VCaP (cell line): ENCODE measurements around the gene ZNF573.
"Not testable (repeated sequence)": the region's sequence is repeated elsewhere in the genome, so short reads cannot be mapped to it uniquely, and the experiment has no call there.

ENCODE experiments used
- H3K27ac ChIP-seq: fragments of 450-650 bp; 2 replicates; pipeline ENCODE4 v1.5.1; 2017
- TF ChIP-seq, protein P1 (sequence below): fragments of 450-650 bp; conservative IDR thresholded peaks from 2 replicates; pipeline ENCODE4 v1.5.1; 2017; ENCODE audit warnings: mild to moderate bottlenecking, moderate library complexity

ZNF573 gene

DNA sequence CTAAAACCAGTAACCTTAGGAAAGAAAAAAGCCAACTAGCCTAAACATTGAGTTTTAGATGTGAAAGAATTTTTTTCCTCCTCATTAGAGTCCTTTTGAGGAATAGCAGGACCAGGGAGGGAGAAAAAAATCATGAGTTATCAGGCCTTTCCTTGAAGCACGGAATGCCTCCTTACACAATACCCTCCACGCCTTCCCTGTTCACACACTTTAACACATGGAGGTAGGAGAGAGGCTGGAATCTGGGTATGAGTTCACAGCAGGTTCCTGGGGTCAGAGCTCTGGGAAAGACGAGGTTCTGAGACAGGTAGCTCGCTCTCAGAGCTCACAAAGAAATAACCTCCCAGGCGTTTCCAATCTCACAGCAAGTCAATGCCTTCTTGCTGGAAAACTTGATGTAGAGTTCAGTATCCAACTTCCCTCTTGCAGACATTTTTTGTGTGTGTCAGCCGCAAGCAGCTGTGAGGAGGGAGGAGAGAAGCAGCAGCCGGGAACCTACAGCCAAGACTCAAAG is 716 bp downstream of the ZNF573 start:
- peak overlapping the region; percentile 85 for H3K27ac ChIP-seq
- TF ChIP-seq, protein P1, sequence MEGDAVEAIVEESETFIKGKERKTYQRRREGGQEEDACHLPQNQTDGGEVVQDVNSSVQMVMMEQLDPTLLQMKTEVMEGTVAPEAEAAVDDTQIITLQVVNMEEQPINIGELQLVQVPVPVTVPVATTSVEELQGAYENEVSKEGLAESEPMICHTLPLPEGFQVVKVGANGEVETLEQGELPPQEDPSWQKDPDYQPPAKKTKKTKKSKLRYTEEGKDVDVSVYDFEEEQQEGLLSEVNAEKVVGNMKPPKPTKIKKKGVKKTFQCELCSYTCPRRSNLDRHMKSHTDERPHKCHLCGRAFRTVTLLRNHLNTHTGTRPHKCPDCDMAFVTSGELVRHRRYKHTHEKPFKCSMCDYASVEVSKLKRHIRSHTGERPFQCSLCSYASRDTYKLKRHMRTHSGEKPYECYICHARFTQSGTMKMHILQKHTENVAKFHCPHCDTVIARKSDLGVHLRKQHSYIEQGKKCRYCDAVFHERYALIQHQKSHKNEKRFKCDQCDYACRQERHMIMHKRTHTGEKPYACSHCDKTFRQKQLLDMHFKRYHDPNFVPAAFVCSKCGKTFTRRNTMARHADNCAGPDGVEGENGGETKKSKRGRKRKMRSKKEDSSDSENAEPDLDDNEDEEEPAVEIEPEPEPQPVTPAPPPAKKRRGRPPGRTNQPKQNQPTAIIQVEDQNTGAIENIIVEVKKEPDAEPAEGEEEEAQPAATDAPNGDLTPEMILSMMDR: no peak

- TF ChIP-seq, protein P1: no peak
Observed at GRCh38 chr19:37770985-37771384, 8.4 kb downstream of the ZNF573 start.

GRCh38 chr19:37763488-37763887 is 15.9 kb downstream of the ZNF573 start:
- TF ChIP-seq, protein P1: no peak
- H3K27ac ChIP-seq: no peak overlapping the region

More at GRCh38 chr19:37770985-37771384, 8.4 kb downstream of the ZNF573 start:
- H3K27ac ChIP-seq: no peak overlapping the region

DNA sequence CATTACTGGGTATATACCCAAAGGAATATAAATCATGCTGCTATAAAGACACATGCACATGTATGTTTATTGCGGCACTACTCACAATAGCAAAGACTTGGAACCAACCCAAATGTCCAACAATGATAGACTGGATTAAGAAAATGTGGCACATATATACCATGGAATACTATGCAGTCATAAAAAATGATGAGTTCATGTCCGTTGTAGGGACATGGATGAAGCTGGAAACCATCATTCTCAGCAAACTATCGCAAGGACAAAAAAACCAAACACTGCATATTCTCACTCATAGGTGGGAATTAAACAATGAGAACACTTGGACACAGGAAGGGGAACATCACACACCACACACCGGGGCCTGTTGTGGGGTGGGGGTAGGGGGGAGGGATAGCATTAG is 21.7 kb downstream of the ZNF573 start:
- H3K27ac ChIP-seq: not testable (repeated sequence)

DNA sequence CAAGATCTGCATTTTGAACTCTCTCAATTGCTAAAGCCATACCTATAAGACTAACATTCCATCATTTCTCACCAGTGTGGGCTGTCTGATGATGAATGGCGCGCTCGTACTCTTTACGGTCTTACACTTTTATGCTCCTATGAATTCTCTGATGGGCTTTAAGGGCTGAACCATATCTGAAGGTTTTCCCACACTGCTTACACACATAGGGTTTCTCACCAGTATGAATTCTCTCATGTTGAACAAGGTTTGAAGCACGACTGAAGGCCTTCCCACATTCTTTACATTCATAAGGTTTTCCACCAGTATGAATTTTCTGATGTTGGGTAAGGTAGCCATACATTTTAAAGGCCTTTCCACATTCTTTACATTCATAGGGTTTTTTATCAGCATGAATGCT is 41.0 kb downstream of the ZNF573 start:
- no peak overlapping the region for H3K27ac ChIP-seq
- TF ChIP-seq, protein P1: no peak

- no peak overlapping the region for H3K27ac ChIP-seq
- TF ChIP-seq, protein P1: no peak
Observed at GRCh38 chr19:37725181-37725580, 54.2 kb downstream of the ZNF573 start.

GRCh38 chr19:37719927-37720265 is 59.5 kb downstream of the ZNF573 start:
- TF ChIP-seq, protein P1: peak; percentile 54
- H3K27ac ChIP-seq: peak overlapping the region; percentile 89

- TF ChIP-seq, protein P1: peak; percentile 80
- peak within 1 kb of the TSS; percentile 89 for H3K27ac ChIP-seq
Observed at GRCh38 chr19:37719111-37719926, 60.1 kb downstream of the ZNF573 start, which contains the start of gene ZNF607. TSS of gene ZNF607 (minus strand) at chr19:37719761. CDS start at chr19:37711618, 8,143 bp downstream.
